Measurements from ENCODE around the gene NIFK. TPM values are rescaled to one million over a fixed set of nuclear protein-coding genes. Genes with fewer than 3 reads are reported as not detected.
"Not testable (repeated sequence)": the region's sequence is repeated elsewhere in the genome, so short reads cannot be mapped to it uniquely, and the experiment has no call there.

Gene NIFK
- total and polyA plus RNA-seq, 5 donors from 2014 or later = 27.7 to 82.5 (median 60.7) TPM

DNA sequence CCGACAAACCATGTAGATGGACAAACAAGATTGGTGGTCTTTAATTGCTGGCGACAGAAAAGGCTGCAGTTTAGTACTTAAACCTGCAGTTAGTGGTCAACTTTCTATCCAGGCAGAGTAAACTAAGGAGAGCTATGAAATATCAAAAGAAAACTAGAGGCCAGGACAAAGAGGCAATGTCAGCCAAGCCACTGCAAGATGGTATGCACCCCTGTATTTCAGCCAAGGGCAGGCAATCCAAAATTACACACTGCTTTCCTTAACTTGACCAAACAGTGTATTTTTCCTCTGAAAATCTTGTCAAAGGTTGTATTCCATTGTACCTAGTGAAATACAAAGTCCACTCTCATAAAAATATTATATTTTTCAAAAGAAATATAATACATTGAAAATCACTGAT is 9.3 kb downstream of the NIFK start:
- Mint-ChIP-seq H3K27ac (no peak overlapping the region), H3K27me3 (no peaks in the 10 kb centered on the region), H3K9me3 (no peaks in the 10 kb centered on the region), H3K4me3 (no peak overlapping the region), H3K36me3 (peaks cover 41% of the 10 kb centered on the region), H3K4me1 (peaks cover 6 to 17% (median 11%) of the 10 kb centered on the region in 4 donors)
- Histone ChIP-seq H3K27me3 (ENCODE audit: control insufficient read depth, insufficient read depth, low read length) (no peaks in the 10 kb centered on the region), H3K4me3 (ENCODE audit: low read depth, low read length) (no peak overlapping the region), H3K9me3 (ENCODE audit: control insufficient read depth in 2 of 2, low read length in 2 of 2) (no peaks in the 10 kb centered on the region), H3K4me1 (ENCODE audit: control insufficient read depth, insufficient read depth, low read length, poor library complexity, severe bottlenecking) (no peaks in the 10 kb centered on the region), H3K27ac (ENCODE audit: insufficient read depth, low read length, poor library complexity, severe bottlenecking) (no peak overlapping the region), H3K36me3 (ENCODE audit: control insufficient read depth, insufficient read depth, low read length) (peaks cover 52% of the 10 kb centered on the region)
- ATAC-seq (ENCODE audit: low read depth in 2 of 2) (no peak), DNase-seq (no peak)

DNA sequence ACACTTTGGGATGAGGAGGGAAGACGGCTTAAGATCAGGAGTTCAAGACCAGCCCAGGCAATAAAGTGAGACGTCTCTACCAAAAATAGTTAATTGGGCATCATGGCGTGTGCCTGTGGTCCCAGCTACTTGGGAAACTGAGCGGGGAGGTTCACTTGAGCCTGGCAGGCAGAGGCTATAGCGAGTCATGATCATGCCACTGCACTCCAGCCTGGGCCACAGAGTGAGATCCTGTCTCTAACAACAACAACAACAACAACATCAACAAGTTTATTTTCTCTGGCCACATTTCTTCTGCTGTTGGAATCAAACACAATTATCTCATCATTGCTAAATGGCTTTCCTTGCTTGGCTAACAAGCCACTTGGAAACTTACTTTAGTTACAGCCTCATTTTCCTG is 13.4 kb downstream of the NIFK start:
- Histone ChIP-seq H3K4me3 (ENCODE audit: low read depth, low read length) (no peak overlapping the region), H3K27ac (ENCODE audit: insufficient read depth, low read length, poor library complexity, severe bottlenecking) (no peak overlapping the region), H3K4me1 (ENCODE audit: control insufficient read depth, insufficient read depth, low read length, poor library complexity, severe bottlenecking) (no peaks in the 10 kb centered on the region), H3K27me3 (ENCODE audit: control insufficient read depth, insufficient read depth, low read length) (no peaks in the 10 kb centered on the region), H3K36me3 (ENCODE audit: control insufficient read depth, insufficient read depth, low read length) (peaks cover 19% of the 10 kb centered on the region), H3K9me3 (ENCODE audit: control insufficient read depth in 2 of 2, low read length in 2 of 2) (no peaks in the 10 kb centered on the region)
- H3K27me3 Mint-ChIP-seq = no peaks in the 10 kb centered on the region
- peaks cover 14% of the 10 kb centered on the region for H3K36me3 Mint-ChIP-seq
- no peaks in the 10 kb centered on the region for H3K9me3 Mint-ChIP-seq
- DNase-seq (no peak), ATAC-seq (ENCODE audit: low read depth in 2 of 2) (no peak)
- no peak overlapping the region for H3K4me3 Mint-ChIP-seq
- no peak overlapping the region for H3K27ac Mint-ChIP-seq
- peaks cover 3 to 14% (median 6%) of the 10 kb centered on the region in 4 donors for H3K4me1 Mint-ChIP-seq

DNA sequence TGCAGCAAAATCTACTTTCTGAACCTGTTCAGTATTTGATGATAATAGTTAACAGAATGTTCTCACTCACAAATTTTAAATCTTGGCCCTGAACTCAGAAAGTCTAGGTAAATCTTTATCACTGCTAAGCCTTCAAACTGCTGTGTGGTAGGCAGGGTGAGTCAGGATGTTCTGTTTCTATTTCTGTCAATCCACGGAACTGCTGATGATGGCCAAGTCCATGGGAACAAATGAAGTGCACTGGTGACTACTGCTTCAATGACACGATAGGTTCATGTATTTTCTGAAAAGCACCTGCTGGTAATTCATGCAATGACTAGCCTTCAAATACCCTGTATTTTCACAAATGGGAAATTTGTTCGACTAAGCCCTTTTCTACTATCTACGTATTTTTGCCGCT is 14.2 kb downstream of the NIFK start:
- H3K9me3 ChIP-seq (ENCODE audit: control insufficient read depth in 2 of 2, low read length in 2 of 2) = no peaks in the 10 kb centered on the region
- no peaks in the 10 kb centered on the region for H3K27me3 Mint-ChIP-seq
- peaks cover 3 to 9% (median 5%) of the 10 kb centered on the region in 4 donors for H3K4me1 Mint-ChIP-seq
- ATAC-seq (ENCODE audit: low read depth in 2 of 2) (no peak), DNase-seq (peak in 1 of 3 donors; percentile 48)
- no peak overlapping the region for H3K27ac ChIP-seq (ENCODE audit: insufficient read depth, low read length, poor library complexity, severe bottlenecking)
- peaks cover 6% of the 10 kb centered on the region for H3K36me3 Mint-ChIP-seq
- H3K4me3 Mint-ChIP-seq = no peak overlapping the region
- peaks cover 11% of the 10 kb centered on the region for H3K36me3 ChIP-seq (ENCODE audit: control insufficient read depth, insufficient read depth, low read length)
- H3K27me3 ChIP-seq (ENCODE audit: control insufficient read depth, insufficient read depth, low read length) = no peaks in the 10 kb centered on the region
- no peak overlapping the region for H3K27ac Mint-ChIP-seq
- H3K4me3 ChIP-seq (ENCODE audit: low read depth, low read length) = no peak overlapping the region
- H3K4me1 ChIP-seq (ENCODE audit: control insufficient read depth, insufficient read depth, low read length, poor library complexity, severe bottlenecking) = no peaks in the 10 kb centered on the region
- H3K9me3 Mint-ChIP-seq = no peaks in the 10 kb centered on the region

GRCh38 chr2:121721926-121722325 is 14.7 kb downstream of the NIFK start:
- no peaks in the 10 kb centered on the region for H3K9me3 ChIP-seq (ENCODE audit: control insufficient read depth in 2 of 2, low read length in 2 of 2)
- no peaks in the 10 kb centered on the region for H3K27me3 ChIP-seq (ENCODE audit: control insufficient read depth, insufficient read depth, low read length)
- Mint-ChIP-seq H3K27ac (peak overlapping the region in 1 of 3 donors; percentile 52), H3K36me3 (peaks cover 2% of the 10 kb centered on the region), H3K4me3 (no peak overlapping the region), H3K4me1 (peaks cover 3 to 7% (median 5%) of the 10 kb centered on the region in 4 donors), H3K9me3 (no peaks in the 10 kb centered on the region), H3K27me3 (no peaks in the 10 kb centered on the region)
- H3K27ac ChIP-seq (ENCODE audit: insufficient read depth, low read length, poor library complexity, severe bottlenecking) = no peak overlapping the region
- H3K4me3 ChIP-seq (ENCODE audit: low read depth, low read length) = no peak overlapping the region
- H3K4me1 ChIP-seq (ENCODE audit: control insufficient read depth, insufficient read depth, low read length, poor library complexity, severe bottlenecking) = no peaks in the 10 kb centered on the region
- H3K36me3 ChIP-seq (ENCODE audit: control insufficient read depth, insufficient read depth, low read length) = peaks cover 5% of the 10 kb centered on the region
- no peak for ATAC-seq (ENCODE audit: low read depth in 2 of 2)
- no peak for DNase-seq

GRCh38 chr2:121717529-121717928 is 19.1 kb downstream of the NIFK start:
- ATAC-seq (ENCODE audit: low read depth in 2 of 2) = no peak
- Mint-ChIP-seq H3K27me3 (peaks cover 6% of the 10 kb centered on the region), H3K4me1 (peaks cover 3 to 5% (median 5%) of the 10 kb centered on the region in 4 donors), H3K4me3 (no peak overlapping the region), H3K9me3 (no peaks in the 10 kb centered on the region), H3K27ac (no peak overlapping the region), H3K36me3 (no peaks in the 10 kb centered on the region)
- H3K9me3 ChIP-seq (ENCODE audit: control insufficient read depth in 2 of 2, low read length in 2 of 2) = no peaks in the 10 kb centered on the region
- H3K36me3 ChIP-seq (ENCODE audit: control insufficient read depth, insufficient read depth, low read length) = no peaks in the 10 kb centered on the region
- H3K27me3 ChIP-seq (ENCODE audit: control insufficient read depth, insufficient read depth, low read length) = no peaks in the 10 kb centered on the region
- no peak overlapping the region for H3K27ac ChIP-seq (ENCODE audit: insufficient read depth, low read length, poor library complexity, severe bottlenecking)
- no peaks in the 10 kb centered on the region for H3K4me1 ChIP-seq (ENCODE audit: control insufficient read depth, insufficient read depth, low read length, poor library complexity, severe bottlenecking)
- DNase-seq = no peak
- H3K4me3 ChIP-seq (ENCODE audit: low read depth, low read length) = no peak overlapping the region

- peaks cover 6% of the 10 kb centered on the region for H3K27me3 Mint-ChIP-seq
- Histone ChIP-seq H3K27ac (ENCODE audit: insufficient read depth, low read length, poor library complexity, severe bottlenecking) (no peak overlapping the region), H3K36me3 (ENCODE audit: control insufficient read depth, insufficient read depth, low read length) (no peaks in the 10 kb centered on the region), H3K4me1 (ENCODE audit: control insufficient read depth, insufficient read depth, low read length, poor library complexity, severe bottlenecking) (no peaks in the 10 kb centered on the region), H3K4me3 (ENCODE audit: low read depth, low read length) (no peak overlapping the region), H3K27me3 (ENCODE audit: control insufficient read depth, insufficient read depth, low read length) (no peaks in the 10 kb centered on the region), H3K9me3 (ENCODE audit: control insufficient read depth in 2 of 2, low read length in 2 of 2) (no peaks in the 10 kb centered on the region)
- H3K9me3 Mint-ChIP-seq = no peaks in the 10 kb centered on the region
- H3K4me3 Mint-ChIP-seq = no peak overlapping the region
- H3K27ac Mint-ChIP-seq = no peak overlapping the region
- peaks cover 3 to 5% (median 5%) of the 10 kb centered on the region in 4 donors for H3K4me1 Mint-ChIP-seq
- ATAC-seq (ENCODE audit: low read depth in 2 of 2) (no peak), DNase-seq (no peak)
- no peaks in the 10 kb centered on the region for H3K36me3 Mint-ChIP-seq
These were observed 20.5 kb downstream of the NIFK start for GRCh38 chr2:121716126-121716525.

- H3K4me3 Mint-ChIP-seq; H3K9me3 ChIP-seq (ENCODE audit: control insufficient read depth in 2 of 2, low read length in 2 of 2); H3K27me3 ChIP-seq (ENCODE audit: control insufficient read depth, insufficient read depth, low read length); H3K4me1 ChIP-seq (ENCODE audit: control insufficient read depth, insufficient read depth, low read length, poor library complexity, severe bottlenecking); H3K27ac Mint-ChIP-seq; H3K9me3 Mint-ChIP-seq; DNase-seq; H3K27ac ChIP-seq (ENCODE audit: insufficient read depth, low read length, poor library complexity, severe bottlenecking); H3K36me3 ChIP-seq (ENCODE audit: control insufficient read depth, insufficient read depth, low read length); H3K4me1 Mint-ChIP-seq; ATAC-seq (ENCODE audit: low read depth in 2 of 2); H3K4me3 ChIP-seq (ENCODE audit: low read depth, low read length); H3K36me3 Mint-ChIP-seq: not testable (repeated sequence)
- peaks cover 11% of the 10 kb centered on the region for H3K27me3 Mint-ChIP-seq
These were observed 25.2 kb downstream of the NIFK start for GRCh38 chr2:121711481-121711880.

DNA sequence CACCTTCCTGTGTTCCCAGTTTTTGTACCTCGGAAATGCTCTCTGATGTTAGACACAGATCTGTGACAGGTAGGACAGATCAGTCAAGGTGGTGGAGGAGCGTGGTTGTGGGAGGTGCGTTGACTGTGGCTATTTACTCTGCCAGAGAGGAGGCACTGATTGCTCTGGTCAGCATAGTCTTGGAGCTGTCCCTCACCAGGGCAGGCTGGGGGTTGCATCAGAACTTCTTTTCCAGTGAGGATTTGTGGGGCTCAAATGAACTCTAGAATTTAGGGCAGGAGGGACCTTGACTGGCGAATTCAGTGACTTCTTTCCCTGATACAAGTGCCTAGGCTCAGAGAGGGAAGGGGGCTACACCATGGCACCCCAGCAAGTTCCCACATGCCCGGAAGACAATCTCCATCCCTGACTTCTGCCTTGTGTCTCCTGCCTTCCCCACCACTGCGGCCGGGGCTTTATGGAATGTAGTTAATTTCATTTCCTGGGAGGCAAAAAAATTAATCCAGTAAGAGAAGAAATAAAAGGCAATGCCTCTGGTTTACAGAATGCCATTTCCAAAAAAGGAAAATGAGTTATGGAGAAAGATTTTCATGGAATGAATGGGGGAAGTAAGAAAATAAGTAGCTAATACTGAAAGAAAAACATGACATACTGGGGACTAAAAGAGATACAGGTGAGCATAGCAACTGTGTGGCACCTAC is 26.1 kb downstream of the NIFK start:
- Histone ChIP-seq H3K27ac (ENCODE audit: insufficient read depth, low read length, poor library complexity, severe bottlenecking) (no peak overlapping the region), H3K9me3 (ENCODE audit: control insufficient read depth in 2 of 2, low read length in 2 of 2) (no peaks in the 10 kb centered on the region), H3K4me1 (ENCODE audit: control insufficient read depth, insufficient read depth, low read length, poor library complexity, severe bottlenecking) (no peaks in the 10 kb centered on the region), H3K36me3 (ENCODE audit: control insufficient read depth, insufficient read depth, low read length) (no peaks in the 10 kb centered on the region), H3K4me3 (ENCODE audit: low read depth, low read length) (no peak overlapping the region), H3K27me3 (ENCODE audit: control insufficient read depth, insufficient read depth, low read length) (no peaks in the 10 kb centered on the region)
- peaks cover 11% of the 10 kb centered on the region for H3K27me3 Mint-ChIP-seq
- H3K4me3 Mint-ChIP-seq = no peak overlapping the region
- H3K36me3 Mint-ChIP-seq = no peaks in the 10 kb centered on the region
- H3K4me1 Mint-ChIP-seq = no peaks in the 10 kb centered on the region
- H3K27ac Mint-ChIP-seq = no peak overlapping the region
- ATAC-seq (ENCODE audit: low read depth in 2 of 2) = no peak
- H3K9me3 Mint-ChIP-seq = no peaks in the 10 kb centered on the region
- DNase-seq = no peak
